Stromal cell of bone marrow (primary cell): ENCODE data around the gene TACC3.

ENCODE experiments used
- DNase-seq: peaks from one replicate; pipeline ENCODE4 v3.0.0-alpha.2; 2012; ENCODE audit warnings: low read depth

Gene TACC3

DNA sequence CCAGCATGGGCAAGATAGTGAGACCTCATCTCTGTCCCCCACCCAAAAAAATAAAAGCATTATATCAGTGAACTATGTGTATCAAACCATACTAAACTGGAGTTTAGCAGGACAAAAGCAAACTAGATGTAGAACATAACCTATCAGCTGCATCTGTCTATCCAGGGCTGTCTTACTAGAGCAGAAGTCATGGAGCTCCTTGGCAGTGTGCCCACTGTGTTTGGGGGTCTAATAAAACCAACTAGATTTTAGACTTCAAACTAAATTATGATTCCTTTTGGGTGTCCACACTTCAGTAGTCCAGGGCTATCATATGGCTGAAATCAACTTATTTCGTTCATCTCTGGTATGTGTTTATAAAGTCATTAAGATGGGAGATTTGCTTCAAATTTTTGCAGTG lies 17.5 kb upstream of the TACC3 start:
- DNase-seq, result no peak

DNA sequence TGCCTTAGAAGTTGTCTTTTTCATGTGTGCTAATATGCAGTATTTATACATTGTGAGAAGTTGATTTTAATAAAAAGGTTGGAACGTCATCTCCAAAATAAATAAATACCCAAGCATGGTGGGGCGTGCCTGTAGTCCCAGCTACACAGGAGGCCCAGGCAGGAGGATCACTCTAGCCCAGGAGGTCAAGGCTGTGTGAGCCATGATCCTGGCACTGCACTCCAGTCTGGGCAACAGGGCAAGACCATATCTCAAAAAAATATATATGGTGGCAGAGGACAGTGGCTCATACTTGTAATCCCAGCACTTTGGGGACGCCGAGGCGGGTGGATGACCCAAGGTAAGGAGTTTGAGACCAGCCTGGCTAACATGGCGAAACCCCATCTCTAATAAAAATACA lies 15.6 kb upstream of the TACC3 start:
- no peak for DNase-seq

DNA sequence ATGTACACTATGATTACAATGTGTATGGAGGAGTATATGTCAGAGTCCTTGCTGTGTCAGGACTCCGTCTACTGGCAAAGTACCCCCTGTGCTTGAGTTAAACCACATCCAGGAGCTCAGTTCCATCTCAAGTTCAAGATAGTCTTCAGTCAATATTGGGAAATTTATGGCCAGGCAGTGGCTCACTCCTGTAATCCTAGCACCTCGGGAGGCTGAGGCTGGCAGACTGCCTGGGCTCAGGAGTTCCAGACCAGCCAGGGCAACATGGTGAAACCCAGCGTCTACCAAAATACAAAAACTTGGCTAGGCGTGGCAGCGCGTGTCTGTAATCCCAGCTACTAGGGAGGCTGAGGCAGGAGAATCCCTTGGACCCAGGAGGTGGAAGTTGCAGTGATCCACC lies 15.0 kb upstream of the TACC3 start:
- no peak for DNase-seq

DNA sequence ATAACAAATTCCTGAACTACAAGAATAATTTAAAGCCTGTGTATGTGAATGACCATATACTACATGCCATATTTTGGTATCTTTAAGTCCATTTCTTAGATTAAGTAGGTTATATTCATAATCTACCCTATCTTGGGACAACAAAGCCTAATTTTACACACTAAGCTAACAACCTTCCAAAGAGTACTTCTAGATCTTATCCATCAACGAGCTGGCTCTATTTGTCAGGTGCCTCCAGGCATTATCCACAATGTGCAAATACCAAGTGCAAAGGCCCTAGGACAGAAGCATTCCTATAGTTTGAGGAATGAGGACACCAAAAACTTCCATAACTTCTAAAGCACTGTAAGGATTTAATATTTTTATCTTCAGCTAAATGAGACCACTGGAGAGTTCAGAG lies 12.7 kb upstream of the TACC3 start:
- no peak for DNase-seq

DNA sequence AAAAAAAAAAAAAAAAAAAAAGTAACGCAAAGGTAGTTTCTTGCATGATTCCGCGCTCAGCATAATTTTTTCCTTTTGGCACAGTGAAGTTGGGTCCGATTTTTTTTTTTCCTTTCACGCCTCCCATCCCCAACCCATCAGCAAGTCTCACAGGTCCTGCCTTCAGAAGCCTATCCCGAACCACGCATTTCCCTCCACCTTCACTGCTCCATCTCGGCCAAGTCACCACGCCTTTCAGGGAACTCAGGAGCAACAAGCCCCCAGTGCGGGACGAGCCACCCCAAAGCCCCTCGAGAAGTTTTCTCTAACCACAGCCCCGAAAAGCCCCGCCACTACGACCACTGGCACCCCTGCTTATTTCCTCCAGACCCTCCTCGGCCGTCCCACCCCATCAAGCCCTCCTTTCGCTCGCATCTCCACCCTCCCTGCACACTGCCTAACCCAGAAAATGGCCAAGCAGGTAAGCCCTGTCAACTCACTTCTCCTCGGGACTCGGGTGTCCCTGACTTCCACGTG lies 10.2 kb upstream of the TACC3 start:
- DNase-seq, result no peak

DNA sequence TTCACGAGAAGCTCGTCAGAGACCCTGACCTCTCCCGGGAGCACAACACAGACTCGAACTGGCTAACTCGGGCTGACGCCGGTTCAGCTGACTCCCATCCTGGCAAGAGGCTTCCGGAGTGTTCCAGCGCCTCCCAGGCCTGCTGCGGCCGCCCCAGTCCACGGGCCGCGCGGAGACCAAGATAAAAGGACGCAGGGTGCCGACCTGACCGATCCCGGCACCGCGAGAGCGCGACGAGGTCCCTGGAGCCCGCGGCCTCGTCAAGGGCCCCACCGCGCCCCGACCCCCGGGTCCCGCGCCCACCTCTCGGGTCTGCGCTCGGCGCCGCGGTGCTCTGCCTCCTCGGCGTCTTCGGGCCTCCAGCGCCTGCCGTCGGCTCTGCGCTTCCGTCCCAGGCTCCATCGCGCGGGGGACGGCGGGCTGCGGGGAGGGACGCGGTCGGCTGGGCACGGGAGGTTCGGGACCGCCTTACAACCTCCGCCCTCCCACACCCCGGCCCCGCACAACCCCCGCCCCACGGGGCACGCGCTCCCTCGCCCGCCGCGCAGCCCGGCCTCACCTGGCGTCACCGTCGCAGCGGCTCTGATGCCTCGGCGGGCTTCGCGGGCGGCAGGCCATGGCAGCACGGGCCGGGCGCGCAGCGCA lies 9.6 kb upstream of the TACC3 start:
- DNase-seq, result peak; percentile 50

DNA sequence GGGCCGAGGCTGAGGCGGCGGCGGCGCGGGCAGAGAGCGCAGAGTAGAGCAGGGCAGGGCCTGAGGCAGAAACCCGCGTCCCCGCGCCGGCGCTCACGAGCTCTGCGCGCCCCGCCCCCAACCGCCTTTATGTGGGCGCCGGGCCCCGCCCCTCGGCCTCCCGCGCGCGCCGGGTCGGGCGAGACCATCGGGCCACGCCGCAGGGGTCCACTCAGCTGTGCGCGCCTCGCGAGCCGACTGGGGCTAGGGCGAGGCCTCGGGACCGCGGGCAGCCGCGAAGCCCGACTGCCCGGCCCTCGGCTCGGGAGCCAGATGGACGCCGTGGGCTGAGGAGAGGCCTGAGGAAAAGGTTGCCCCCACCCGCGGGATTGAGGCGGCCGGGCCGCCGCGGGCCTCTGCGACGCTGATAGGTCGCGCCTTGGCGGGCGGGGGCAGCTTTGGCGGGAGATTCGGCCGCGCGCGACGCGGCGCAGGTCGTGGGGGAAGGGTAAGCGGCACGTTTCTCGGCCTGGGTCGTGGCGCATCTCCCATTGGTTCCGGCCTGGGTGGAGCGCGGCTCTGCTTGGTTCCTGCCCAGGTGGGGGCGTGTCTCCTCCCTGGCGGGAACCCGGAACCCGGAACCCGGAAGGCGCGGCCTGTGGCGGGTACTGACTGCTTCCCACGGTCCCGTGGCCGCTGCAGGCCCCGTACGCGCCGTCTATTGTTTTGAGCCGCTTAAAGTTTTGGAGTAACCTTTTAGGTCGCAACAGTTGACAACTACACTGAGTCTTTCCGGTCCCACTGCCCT lies 8.9 kb upstream of the TACC3 start, which contains the start of gene SLBP:
SLBP (minus strand) TSS at position 104 of the 787 bp plus-strand sequence. CDS start 131 bp downstream, outside the sequence.
- peak; percentile 78 for DNase-seq

DNA sequence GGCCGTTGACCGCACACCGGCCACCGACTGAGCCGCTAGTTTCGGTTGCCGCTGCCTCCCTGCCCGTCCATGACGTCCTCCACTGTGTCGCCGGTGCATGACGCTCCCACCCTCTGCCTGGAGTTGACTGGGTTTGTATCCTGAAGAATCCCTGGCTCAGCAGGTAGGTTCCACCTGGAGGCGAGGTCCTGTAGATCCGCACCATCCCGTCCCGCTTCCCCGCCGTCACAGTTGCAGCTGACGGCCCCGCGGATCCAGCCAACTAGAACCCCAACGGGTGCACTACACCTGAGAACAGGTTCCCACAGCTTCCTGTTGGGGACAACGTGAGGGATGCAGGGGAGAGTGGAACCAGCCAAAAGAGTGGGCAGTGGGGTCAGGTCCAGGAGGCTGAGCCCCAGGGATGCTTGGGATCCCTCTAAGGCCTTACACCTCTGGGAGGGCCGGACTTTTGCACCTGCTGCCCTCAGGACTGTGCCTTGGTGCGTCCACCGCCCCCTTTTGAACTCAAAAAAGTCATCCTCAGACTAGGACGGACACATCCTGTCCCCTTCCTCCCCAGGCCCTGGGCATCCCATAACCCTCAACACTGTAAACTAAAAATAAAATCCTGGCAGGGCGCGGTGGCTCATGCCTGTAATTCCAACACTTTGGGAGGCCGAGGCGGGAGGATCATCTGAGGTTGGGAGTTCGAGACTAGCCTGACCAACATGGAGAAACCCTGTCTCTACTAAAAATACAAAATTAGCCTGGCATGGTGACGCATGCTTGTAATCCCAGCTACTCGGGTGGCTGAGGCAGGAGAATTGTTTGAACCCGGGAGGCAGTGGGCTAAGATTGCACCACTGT lies 8.1 kb upstream of the TACC3 start:
- no peak for DNase-seq

DNA sequence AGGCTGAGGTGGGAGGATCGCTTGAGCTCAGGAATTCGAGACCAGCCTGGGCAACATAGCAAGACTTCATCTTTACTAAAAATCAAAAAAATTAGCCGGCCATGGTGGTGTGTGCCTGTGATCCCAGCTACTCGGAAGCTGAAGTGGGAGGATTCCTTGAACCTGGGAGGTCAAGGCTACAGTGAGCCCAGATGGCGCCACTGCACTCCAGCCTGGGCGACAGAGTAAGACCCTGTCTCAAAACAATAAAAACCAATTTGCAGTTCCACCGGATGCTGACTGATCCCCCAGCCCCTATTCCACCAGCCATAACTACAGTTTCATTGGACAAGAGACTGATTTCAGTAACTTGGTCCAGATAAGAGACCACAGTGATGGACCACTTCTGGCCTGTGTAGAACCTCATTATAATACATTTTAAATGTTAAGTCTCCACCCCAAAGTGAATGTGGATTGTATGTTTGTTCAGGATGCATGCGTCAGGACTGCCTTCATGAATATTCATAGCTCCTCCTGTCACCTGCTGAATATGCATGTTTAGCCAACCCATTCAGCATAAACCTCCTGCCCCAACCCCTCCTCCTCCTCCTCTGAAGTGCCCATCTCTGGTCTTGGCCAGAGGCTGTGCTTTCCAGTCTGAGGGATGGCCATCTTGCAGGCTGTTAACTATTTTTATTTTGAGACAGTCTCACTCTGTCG lies 6.9 kb upstream of the TACC3 start:
- no peak for DNase-seq

DNA sequence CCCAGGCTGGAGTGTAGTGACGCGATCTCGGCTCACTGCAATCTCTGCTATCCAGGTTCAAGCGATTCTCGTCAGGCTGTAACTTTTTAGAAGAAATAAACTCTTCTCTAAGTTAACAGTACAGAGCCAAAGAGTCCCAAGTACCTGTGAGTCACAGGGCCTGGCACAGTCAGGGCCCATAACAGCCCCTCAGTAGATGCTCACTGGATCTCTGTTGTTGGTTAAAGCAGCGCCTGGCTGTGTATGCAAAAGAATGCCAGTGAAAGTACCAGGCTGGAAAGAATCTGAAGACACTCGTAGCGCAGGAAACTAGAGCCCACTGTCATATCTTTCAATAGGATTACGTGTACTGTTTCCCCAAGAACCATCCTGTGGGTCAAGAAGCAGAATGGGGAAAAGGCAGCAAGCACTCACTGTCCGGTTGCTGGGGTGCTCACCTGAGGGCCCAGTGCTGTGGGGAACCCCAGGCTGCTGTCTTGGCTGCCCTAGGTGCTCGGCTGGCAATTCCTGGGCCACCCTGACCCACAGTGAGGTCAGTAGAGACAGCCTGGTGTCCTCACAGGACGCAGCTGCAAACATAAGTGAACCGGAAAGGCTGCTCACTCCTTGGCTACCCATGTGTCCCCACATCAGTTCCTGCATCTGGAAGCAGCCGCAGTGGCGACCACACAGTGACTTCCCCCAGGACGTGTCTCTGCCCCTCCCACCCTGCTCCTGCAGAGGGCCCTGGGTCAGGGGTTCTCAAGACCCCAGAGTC lies 6.1 kb upstream of the TACC3 start:
- no peak for DNase-seq

DNA sequence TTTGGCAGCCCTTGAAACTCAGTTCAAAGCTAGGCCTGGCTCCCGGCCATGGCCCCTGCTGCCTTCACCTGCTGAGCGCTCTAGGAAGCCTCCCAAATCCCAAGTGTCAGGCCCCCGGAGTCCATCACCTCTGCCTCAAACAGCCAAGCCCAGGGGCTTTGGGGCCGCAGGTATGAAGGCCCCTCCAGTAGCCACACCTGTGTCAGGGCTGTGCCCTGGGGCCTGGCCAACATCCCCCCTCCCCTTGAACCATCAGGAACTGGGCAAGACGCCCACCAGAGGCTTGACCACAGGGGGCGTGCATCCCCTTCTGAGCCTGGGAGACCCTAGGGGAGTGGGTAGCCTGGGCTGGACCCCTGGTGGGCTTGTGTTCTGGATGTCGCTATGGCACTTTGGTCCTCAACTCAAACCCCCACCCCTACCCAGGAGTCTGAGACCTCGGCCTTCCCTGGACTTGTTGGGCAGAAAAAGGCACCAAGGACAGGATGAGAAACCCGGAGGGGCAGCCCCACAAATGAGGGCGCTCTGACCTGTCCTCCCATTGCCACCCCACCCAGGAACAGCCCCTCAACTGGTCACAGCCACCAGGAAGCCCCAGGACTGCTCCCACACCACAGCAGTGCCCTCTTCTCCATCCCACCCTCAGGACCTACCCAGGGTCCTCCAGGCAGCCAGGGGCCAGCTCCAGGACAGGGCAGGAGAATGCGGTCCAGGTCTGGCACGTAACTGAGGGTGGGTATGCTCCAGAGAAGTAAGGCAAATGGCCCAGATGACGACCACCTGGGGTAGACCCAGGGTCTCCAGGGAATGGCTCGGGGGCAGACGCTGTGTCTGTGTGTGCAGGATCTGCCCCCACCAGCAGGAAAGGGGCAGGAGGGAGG lies 5.0 kb upstream of the TACC3 start:
- no peak for DNase-seq

DNA sequence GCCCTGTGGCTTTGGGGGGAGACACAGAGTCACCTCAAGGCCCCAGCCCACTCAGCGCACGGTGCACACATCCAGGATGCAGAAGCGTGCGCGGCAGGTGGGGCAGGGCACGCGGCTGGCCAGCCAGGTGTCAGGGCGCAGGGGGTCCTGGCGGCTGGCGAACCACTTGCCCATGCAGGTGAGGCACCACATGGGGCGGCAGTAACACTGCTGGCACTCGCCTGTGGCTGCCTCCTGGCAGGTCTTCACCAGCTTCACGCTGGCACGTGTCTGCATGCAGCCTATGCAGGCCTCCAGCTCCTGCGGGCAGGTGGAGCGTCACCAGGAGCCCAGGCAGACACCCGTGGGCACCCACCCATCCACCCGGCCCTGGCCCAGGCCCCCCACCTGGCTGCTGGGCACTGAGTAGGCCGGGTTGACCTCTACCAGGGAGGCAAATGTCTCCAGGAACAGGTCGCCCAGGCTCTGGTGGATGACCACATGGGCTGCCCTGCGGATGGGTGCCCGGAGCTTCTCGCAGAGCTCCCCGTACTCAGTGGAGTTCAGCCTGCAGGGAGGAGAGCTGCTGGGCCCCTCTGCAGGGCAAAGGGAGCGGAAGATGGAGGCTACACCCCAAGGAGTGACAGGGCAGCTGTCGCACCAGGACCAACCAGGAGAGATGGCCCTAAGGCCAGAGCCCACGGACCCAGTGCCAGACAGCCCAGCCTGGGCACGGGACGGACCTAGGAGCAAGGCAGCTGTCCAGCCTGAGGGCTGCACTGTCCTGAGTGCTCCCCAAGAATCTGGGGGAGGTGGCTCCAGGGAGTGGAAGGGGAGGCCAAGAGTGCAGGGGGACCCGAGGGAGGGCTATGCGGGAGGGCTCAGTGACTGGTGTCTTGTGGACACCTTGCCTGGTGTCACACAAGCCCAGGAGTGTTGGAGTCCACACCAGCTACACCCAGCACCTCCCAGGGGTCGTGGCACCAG lies 3.9 kb upstream of the TACC3 start:
- no peak for DNase-seq

DNA sequence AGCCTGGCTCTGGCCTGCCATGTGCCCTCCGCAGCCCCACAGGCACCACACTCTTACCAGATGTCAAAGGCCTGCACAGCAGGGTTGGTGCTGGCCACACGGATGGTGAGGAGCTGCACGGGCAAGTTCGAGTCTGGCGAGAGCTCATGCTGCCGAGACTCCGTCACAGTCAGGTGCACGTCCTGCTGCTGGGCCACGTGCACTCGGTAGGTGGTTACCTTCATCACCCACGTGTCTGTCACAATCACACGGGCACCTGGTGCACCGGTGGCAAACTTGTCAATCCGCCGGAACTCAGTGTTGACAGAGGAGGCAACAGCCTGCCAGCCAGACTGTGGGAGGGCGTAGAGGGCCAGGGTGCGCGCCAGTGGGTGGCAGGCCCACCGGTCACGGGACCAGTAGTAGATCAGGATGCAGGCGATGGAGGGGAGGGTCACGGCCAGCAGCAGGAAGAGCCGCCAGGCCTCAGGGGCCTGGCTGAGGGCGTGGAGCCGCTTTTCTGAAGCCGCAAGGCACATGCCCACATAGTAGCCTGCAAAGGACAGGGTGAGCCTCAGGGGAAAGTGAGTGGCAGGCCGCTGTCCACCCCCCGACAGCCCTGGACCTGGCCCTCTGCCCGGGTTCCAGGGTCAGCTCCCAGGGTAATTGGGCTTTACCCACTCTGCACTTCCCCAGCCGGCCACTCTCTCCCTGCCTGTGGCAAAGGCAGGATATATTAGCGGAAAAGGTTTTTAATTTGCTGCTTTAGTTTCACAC lies 3.0 kb upstream of the TACC3 start:
- DNase-seq, result no peak

DNA sequence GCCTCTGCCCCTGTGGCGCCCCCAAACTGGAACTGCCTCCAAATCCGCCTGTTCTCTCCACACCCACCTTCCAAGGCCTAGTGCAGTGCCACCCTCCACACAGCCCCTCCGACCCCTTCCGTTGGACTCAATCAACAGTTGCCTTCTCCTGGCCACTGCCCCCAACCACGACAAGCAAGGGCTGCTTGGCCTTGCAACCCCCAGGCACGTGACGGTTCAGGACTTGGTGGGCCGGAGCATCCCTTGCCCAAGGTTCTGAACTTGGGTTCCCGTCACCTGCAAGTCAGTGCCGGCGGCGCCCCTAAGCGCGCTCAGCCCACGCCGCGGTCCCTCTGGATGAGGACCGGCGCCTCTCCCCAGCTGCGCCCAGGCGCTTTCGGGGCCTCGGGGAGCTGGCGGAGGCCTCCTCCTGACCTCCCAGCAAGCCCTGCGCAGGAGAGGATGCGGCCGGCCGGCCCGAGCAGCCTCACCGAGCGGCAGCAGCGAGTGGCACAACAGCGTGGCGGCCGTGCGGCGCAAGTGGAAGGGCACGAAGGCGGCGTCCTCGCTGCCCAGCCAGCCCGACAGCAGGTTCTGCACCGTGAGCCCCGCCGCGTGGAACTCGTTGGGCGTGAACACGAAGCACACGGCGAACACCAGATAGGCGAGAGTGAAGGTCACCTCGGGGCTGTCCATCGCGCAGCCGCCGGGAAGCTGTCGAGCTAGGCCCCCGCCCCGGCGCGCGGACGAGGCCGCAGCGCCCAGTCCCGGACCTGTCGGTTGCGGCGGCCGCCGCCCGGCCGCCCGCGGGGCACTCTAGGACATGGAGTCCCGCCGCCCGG lies 948 bp upstream of the TACC3 start:
- peak; percentile 17 for DNase-seq

DNA sequence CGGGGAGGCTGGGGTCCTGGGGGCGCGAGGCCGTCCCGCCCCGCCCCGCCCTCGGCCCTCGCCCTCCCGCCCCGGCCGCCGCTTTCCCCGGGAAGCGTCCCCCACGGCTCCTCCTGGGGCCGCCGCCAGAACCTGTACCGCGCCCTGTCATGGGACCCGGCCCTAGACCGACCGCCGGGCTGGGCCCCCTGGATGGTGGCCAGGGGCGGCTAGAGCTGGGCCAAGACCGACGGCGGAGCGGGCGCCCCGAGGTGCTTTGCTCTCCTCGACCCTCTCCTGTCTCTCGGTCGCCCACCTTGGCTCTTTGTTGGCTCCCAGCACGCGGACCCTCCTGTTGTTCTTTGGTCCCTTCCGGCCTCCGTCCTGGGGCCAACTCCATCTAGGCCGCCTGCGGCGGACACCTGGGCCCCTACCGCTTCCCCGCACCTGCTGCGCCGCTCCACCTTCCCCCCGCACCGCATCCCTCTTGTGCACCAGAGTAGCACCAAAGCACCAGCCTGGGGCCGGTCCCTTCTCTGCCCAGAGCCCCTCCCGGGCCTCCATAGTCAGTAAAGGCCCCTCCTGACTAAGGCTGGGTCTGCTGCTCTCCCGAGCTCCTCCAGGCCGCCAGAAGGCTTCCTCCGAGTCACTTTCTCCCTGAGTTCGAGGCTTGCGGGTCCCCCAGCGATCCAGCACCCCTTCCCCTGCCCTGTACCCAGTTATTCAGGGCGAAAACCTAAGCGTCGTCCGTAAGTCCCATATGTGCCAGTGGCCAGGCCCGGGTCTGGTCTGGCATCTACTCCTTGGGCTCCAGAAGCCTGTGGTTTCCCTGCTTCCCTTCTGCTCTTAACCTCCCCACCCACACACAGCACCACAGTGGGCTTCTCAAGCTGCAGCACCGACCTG lies 587 bp downstream of the TACC3 start:
- no peak for DNase-seq

DNA sequence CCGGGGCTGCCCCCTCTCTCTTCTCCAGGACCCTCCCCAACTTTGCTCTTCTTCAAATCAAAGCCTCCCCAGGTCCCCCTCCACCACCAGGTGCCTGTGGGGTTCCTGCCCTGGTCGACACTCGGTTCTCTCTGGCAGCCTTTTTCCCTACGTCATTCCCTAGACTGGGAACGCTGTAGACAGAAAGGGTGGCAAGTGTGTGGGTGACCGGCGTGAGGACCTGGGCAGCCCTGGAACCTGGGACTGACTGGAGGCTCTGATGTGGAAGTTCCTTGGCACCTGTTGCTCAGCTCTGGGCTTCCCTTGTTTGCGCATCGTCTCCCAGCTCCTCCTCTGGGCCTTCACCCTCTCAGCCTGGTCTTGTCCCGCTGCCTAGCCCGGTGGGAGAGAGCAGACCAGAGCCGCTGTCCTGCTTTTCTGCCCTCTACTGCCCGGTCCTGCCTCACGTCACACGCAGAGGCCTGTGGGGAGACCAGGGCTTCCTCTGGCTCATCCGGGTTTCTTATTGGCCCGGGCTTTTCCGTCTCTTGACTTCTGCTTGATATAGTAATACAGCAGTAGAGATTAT lies 1.3 kb downstream of the TACC3 start:
- no peak for DNase-seq
